SJCRH30 (cell line): Measurements from ENCODE around the gene ANKS1A. TPM values are rescaled to one million over a fixed set of nuclear protein-coding genes. Genes with fewer than 3 reads are reported as not detected.
"Not testable (repeated sequence)": the region's sequence is repeated elsewhere in the genome, so short reads cannot be mapped to it uniquely, and the experiment has no call there.

Experiments
- DNase-seq, 2 experiments: peaks; one replicate each; pipeline ENCODE4 v3.0.0-alpha.2; 2015 to 2020
- H3K27ac ChIP-seq: fragments of 250-450 bp; sonication (Bioruptor Pico); 2 replicates; pipeline ENCODE4 v1.5.1; 2020; ENCODE audit warnings: mild to moderate bottlenecking, moderate library complexity
- H3K27me3 ChIP-seq: fragments of 250-450 bp; sonication (Bioruptor Pico); 2 replicates; pipeline ENCODE4 v1.5.1; 2020; ENCODE audit warnings: mild to moderate bottlenecking, moderate library complexity
- H3K36me3 ChIP-seq: fragments of 250-450 bp; sonication (Bioruptor Pico); 2 replicates; pipeline ENCODE4 v1.5.1; 2020; ENCODE audit warnings: mild to moderate bottlenecking, moderate library complexity
- H3K4me1 ChIP-seq: fragments of 250-450 bp; sonication (Bioruptor Pico); 2 replicates; pipeline ENCODE4 v1.5.1; 2020; ENCODE audit warnings: mild to moderate bottlenecking, moderate library complexity
- H3K4me3 ChIP-seq: fragments of 250-450 bp; sonication (Bioruptor Pico); 2 replicates; pipeline ENCODE4 v1.5.1; 2020; ENCODE audit warnings: mild to moderate bottlenecking, moderate library complexity
- H3K9me3 ChIP-seq: fragments of 250-450 bp; sonication (Bioruptor Pico); replicated peaks from 2 replicates; pipeline ENCODE4 v1.5.1; 2020; ENCODE audit warnings: mild to moderate bottlenecking, moderate library complexity
- total RNA-seq: library from RNA; depleted of rRNA; stranded (reverse); fragments of >200 nt; shearing (Covaris generic); gene quantifications from 2 replicates; pipeline ENCODE4 v1.2.3, GENCODE V29; 2014

The ANKS1A gene
- total RNA-seq, 1 experiment from 2014 or later, result 18.2 TPM

GRCh38 chr6:35092362-35093117 lies 203.5 kb downstream of the ANKS1A start:
- DNase-seq, result peak in 1 of 2 experiments; percentile 36
- Histone ChIP-seq H3K4me1 (peaks cover 35% of the 10 kb centered on the region), H3K27ac (no peak overlapping the region), H3K9me3 (no peaks in the 10 kb centered on the region), H3K4me3 (no peak overlapping the region), H3K27me3 (no peaks in the 10 kb centered on the region), H3K36me3 (peaks cover 4% of the 10 kb centered on the region; the same call in 1 of the 2 replicates)

- Histone ChIP-seq H3K27ac (no peak overlapping the region), H3K36me3 (no peaks in the 10 kb centered on the region), H3K4me1 (peaks cover 40% of the 10 kb centered on the region), H3K9me3 (no peaks in the 10 kb centered on the region), H3K4me3 (no peak overlapping the region), H3K27me3 (no peaks in the 10 kb centered on the region)
- DNase-seq, result no peak
Measured at GRCh38 chr6:35093118-35093445, 204.0 kb downstream of the ANKS1A start.

GRCh38 chr6:35093783-35094182 lies 204.7 kb downstream of the ANKS1A start:
- no peak for DNase-seq
- peaks cover 43% of the 10 kb centered on the region for H3K4me1 ChIP-seq
- no peak overlapping the region for H3K27ac ChIP-seq
- no peak overlapping the region for H3K4me3 ChIP-seq
- no peaks in the 10 kb centered on the region for H3K9me3 ChIP-seq
- H3K36me3 ChIP-seq, result no peaks in the 10 kb centered on the region
- no peaks in the 10 kb centered on the region for H3K27me3 ChIP-seq

GRCh38 chr6:35094183-35094582 lies 205.1 kb downstream of the ANKS1A start:
- no peaks in the 10 kb centered on the region for H3K9me3 ChIP-seq
- H3K36me3 ChIP-seq, result no peaks in the 10 kb centered on the region
- no peak overlapping the region for H3K27ac ChIP-seq
- peaks cover 43% of the 10 kb centered on the region for H3K4me1 ChIP-seq
- H3K4me3 ChIP-seq, result no peak overlapping the region
- DNase-seq, result no peak
- H3K27me3 ChIP-seq, result no peaks in the 10 kb centered on the region

- DNase-seq, result peak; percentile 76 to 89
- H3K4me3 ChIP-seq, result no peak overlapping the region
- peaks cover 40% of the 10 kb centered on the region for H3K4me1 ChIP-seq
- H3K27ac ChIP-seq, result peak overlapping the region; percentile 72
- H3K36me3 ChIP-seq, result no peaks in the 10 kb centered on the region
- H3K27me3 ChIP-seq, result no peaks in the 10 kb centered on the region
- H3K9me3 ChIP-seq, result no peaks in the 10 kb centered on the region
Measured at GRCh38 chr6:35096129-35096862, 207.2 kb downstream of the ANKS1A start.

- no peak overlapping the region for H3K27ac ChIP-seq
- H3K4me3 ChIP-seq, result no peak overlapping the region
- H3K9me3 ChIP-seq, result peaks cover 3% of the 10 kb centered on the region; the same call in 1 of the 2 replicates
- H3K4me1 ChIP-seq, result peaks cover 26% of the 10 kb centered on the region
- DNase-seq, result no peak
- no peaks in the 10 kb centered on the region for H3K36me3 ChIP-seq
- no peaks in the 10 kb centered on the region for H3K27me3 ChIP-seq
Measured at GRCh38 chr6:35099116-35099515, 210.1 kb downstream of the ANKS1A start.

- no peak overlapping the region; the same call in 1 of the 2 replicates for H3K27ac ChIP-seq
- H3K4me1 ChIP-seq, result peaks cover 25% of the 10 kb centered on the region
- H3K9me3 ChIP-seq, result peaks cover 3% of the 10 kb centered on the region; the same call in 1 of the 2 replicates
- H3K4me3 ChIP-seq, result no peak overlapping the region
- peaks cover 4% of the 10 kb centered on the region; the same call in 1 of the 2 replicates for H3K36me3 ChIP-seq
- H3K27me3 ChIP-seq, result no peaks in the 10 kb centered on the region
- DNase-seq, result no peak
Measured at GRCh38 chr6:35105078-35105477, 216.0 kb downstream of the ANKS1A start.

GRCh38 chr6:35106061-35106460 lies 217.0 kb downstream of the ANKS1A start:
- H3K27me3 ChIP-seq, H3K4me3 ChIP-seq, H3K9me3 ChIP-seq, H3K36me3 ChIP-seq: not testable (repeated sequence)
- H3K27ac ChIP-seq, result peak overlapping the region; percentile 77
- H3K4me1 ChIP-seq, result peaks cover 25% of the 10 kb centered on the region
- DNase-seq, result peak; percentile 83 to 92

GRCh38 chr6:35107208-35107607 lies 218.2 kb downstream of the ANKS1A start:
- H3K36me3 ChIP-seq, H3K4me3 ChIP-seq, H3K27me3 ChIP-seq, H3K9me3 ChIP-seq, DNase-seq: not testable (repeated sequence)
- Histone ChIP-seq H3K27ac (peak overlapping the region; percentile 77), H3K4me1 (peaks cover 25% of the 10 kb centered on the region)

- H3K36me3 ChIP-seq, DNase-seq, H3K27me3 ChIP-seq, H3K9me3 ChIP-seq, H3K4me3 ChIP-seq, H3K27ac ChIP-seq: not testable (repeated sequence)
- peaks cover 25% of the 10 kb centered on the region for H3K4me1 ChIP-seq
Measured at GRCh38 chr6:35107761-35108160, 218.7 kb downstream of the ANKS1A start.

GRCh38 chr6:35108309-35108885 lies 219.3 kb downstream of the ANKS1A start:
- Histone ChIP-seq H3K4me1 (peaks cover 25% of the 10 kb centered on the region), H3K4me3 (no peak overlapping the region), H3K9me3 (no peaks in the 10 kb centered on the region), H3K27ac (no peak overlapping the region), H3K36me3 (peaks cover 4% of the 10 kb centered on the region; the same call in 1 of the 2 replicates), H3K27me3 (no peaks in the 10 kb centered on the region)
- no peak for DNase-seq

- Histone ChIP-seq H3K4me3 (no peak overlapping the region), H3K27ac (no peak overlapping the region), H3K27me3 (no peaks in the 10 kb centered on the region), H3K36me3 (no peaks in the 10 kb centered on the region), H3K4me1 (no peaks in the 10 kb centered on the region), H3K9me3 (peaks cover 7% of the 10 kb centered on the region; the same call in 1 of the 2 replicates)
- no peak for DNase-seq
Measured at GRCh38 chr6:35120746-35121145, 231.7 kb downstream of the ANKS1A start.

GRCh38 chr6:35124356-35124755 lies 235.3 kb downstream of the ANKS1A start:
- Histone ChIP-seq H3K9me3 (peaks cover 7% of the 10 kb centered on the region; the same call in 1 of the 2 replicates), H3K27me3 (no peaks in the 10 kb centered on the region), H3K36me3 (no peaks in the 10 kb centered on the region), H3K4me1 (no peaks in the 10 kb centered on the region), H3K27ac (no peak overlapping the region), H3K4me3 (no peak overlapping the region)
- DNase-seq, result no peak

GRCh38 chr6:35128042-35128441 lies 239.0 kb downstream of the ANKS1A start:
- no peak overlapping the region for H3K27ac ChIP-seq
- no peaks in the 10 kb centered on the region for H3K36me3 ChIP-seq
- no peaks in the 10 kb centered on the region; the same call in 1 of the 2 replicates for H3K9me3 ChIP-seq
- H3K4me1 ChIP-seq, result no peaks in the 10 kb centered on the region
- no peak overlapping the region for H3K4me3 ChIP-seq
- no peak for DNase-seq
- no peaks in the 10 kb centered on the region for H3K27me3 ChIP-seq

GRCh38 chr6:35128496-35128895 lies 239.4 kb downstream of the ANKS1A start:
- DNase-seq, result no peak
- Histone ChIP-seq H3K9me3 (no peaks in the 10 kb centered on the region; the same call in 1 of the 2 replicates), H3K4me1 (no peaks in the 10 kb centered on the region), H3K27me3 (no peaks in the 10 kb centered on the region), H3K36me3 (no peaks in the 10 kb centered on the region), H3K4me3 (no peak overlapping the region), H3K27ac (no peak overlapping the region)
